Tibial artery (tissue), 4 donors: ENCODE measurements around the gene WDR7.

Experiments used
- DNase-seq, 2 donors: peaks; one replicate each; pipeline ENCODE4 v3.0.0-alpha.2; 2019
- H3K27ac ChIP-seq, 2 donors: fragments of 200-600 bp; sonication (generic) in 1 of 2; 1 replicate in 1 of 2; 2 replicates in 1 of 2; pipeline ENCODE4 v1.5.1; 2018 to 2019; ENCODE audit warnings: mild to moderate bottlenecking in 1 of 2
- H3K27me3 ChIP-seq, 2 donors: fragments of 200-600 bp; sonication (generic) in 1 of 2; one replicate each; pipeline versions ENCODE4 v1.5.1 to v1.6.0; 2016 to 2019
- H3K36me3 ChIP-seq, 3 donors: fragments of 200-600 bp; sonication (generic) in 2 of 3; one replicate each; pipeline ENCODE4 v1.5.1; 2016 to 2019; ENCODE audit warnings: mild to moderate bottlenecking in 2 of 3
- H3K4me1 ChIP-seq, 4 donors: fragments of 200-600 bp; sonication (generic) in 2 of 4; 1 replicate in 3 of 4; 2 replicates in 1 of 4; pipeline ENCODE4 v1.5.1; 2016 to 2019
- H3K4me3 ChIP-seq, 2 donors: fragments of 200-600 bp; sonication (generic) in 1 of 2; 1 replicate in 1 of 2; 2 replicates in 1 of 2; pipeline ENCODE4 v1.5.1; 2018 to 2019; ENCODE audit warnings: mild to moderate bottlenecking in 2 of 2
- H3K9me3 ChIP-seq, 3 donors: fragments of 200-600 bp; sonication (generic) in 1 of 3; one replicate each; pipeline ENCODE4 v1.5.1; 2016 to 2019
- intact Hi-C: fragments of 100-400 bp; cut with DNase I; formaldehyde crosslinking; loops from one replicate; pipeline ENCODE4 v1.15.0; 2023; ENCODE audit warnings: low total_unique reads
- TF ChIP-seq, protein P1 (sequence below), 2 experiments: fragments of 200-600 bp in 1 of 2; fragments of 450-650 bp in 1 of 2; IDR thresholded peaks; one replicate each; pipeline ENCODE4 v1.5.1; 2017 to 2019; ENCODE audit warnings: antibody characterized with exemption in 2 of 2, mild to moderate bottlenecking in 1 of 2, moderate library complexity in 1 of 2

The WDR7 gene

DNA sequence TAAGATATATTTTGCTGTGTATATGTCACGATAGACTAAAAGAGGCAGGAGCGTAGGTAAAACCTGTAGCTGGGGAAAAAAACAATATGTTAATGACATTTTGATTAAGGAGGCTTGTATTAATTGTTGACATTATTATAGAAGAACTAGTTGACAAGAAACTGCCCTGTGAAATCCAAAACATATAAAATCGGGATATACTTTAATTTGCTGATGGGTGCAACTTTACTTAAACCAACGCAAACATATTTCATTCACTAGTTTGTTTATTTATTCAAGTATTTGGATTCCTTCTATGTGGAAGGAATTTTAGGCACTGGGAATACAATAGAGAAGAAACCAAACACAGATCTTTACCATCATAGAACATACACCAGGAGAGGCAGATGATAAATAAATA, 8.0 kb downstream of the WDR7 start:
- no peak overlapping the region for H3K4me3 ChIP-seq

DNA sequence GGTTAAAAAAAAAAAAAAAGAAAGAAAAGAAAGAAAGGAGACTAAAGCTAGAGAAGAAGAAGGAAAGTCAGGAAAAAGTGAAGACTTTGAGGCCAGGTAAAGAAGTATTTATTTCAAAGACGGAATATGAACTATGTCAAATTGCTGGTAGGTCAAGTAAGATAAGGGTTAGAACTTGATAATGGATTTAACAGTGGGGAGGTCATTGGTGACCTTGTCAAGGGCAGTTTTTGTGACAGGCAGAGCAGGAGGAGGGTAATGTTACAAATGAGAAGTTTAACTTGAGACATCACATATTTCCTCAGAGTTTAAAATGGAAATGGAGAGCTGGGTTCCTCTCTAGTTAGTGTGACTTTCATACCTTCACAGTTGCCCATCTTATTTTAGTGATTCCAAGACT, 9.5 kb downstream of the WDR7 start:
- no peak for DNase-seq
- H3K4me3 ChIP-seq = no peak overlapping the region
- no peaks in the 10 kb centered on the region for H3K4me1 ChIP-seq
- no peak overlapping the region for H3K27ac ChIP-seq
- intact Hi-C loops = no loop called here
- no peaks in the 10 kb centered on the region for H3K27me3 ChIP-seq
- no peaks in the 10 kb centered on the region for H3K9me3 ChIP-seq
- TF ChIP-seq, protein P1, sequence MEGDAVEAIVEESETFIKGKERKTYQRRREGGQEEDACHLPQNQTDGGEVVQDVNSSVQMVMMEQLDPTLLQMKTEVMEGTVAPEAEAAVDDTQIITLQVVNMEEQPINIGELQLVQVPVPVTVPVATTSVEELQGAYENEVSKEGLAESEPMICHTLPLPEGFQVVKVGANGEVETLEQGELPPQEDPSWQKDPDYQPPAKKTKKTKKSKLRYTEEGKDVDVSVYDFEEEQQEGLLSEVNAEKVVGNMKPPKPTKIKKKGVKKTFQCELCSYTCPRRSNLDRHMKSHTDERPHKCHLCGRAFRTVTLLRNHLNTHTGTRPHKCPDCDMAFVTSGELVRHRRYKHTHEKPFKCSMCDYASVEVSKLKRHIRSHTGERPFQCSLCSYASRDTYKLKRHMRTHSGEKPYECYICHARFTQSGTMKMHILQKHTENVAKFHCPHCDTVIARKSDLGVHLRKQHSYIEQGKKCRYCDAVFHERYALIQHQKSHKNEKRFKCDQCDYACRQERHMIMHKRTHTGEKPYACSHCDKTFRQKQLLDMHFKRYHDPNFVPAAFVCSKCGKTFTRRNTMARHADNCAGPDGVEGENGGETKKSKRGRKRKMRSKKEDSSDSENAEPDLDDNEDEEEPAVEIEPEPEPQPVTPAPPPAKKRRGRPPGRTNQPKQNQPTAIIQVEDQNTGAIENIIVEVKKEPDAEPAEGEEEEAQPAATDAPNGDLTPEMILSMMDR (IDR thresholded peaks at IDR 0.05) = no peak
- H3K36me3 ChIP-seq = no peaks in the 10 kb centered on the region

More for the DNA sequence above, 8.0 kb downstream of the WDR7 start:
- no peaks in the 10 kb centered on the region for H3K4me1 ChIP-seq
- DNase-seq = no peak
- H3K36me3 ChIP-seq = no peaks in the 10 kb centered on the region
- no peak overlapping the region for H3K27ac ChIP-seq
- TF ChIP-seq, protein P1 (IDR thresholded peaks at IDR 0.05) = no peak
- no peaks in the 10 kb centered on the region for H3K27me3 ChIP-seq
- intact Hi-C loops = loop anchor here (10.0 kb wide), 1 partner anchor 1244 kb away; no protein-coding TSS in a partner anchor
- no peaks in the 10 kb centered on the region for H3K9me3 ChIP-seq

DNA sequence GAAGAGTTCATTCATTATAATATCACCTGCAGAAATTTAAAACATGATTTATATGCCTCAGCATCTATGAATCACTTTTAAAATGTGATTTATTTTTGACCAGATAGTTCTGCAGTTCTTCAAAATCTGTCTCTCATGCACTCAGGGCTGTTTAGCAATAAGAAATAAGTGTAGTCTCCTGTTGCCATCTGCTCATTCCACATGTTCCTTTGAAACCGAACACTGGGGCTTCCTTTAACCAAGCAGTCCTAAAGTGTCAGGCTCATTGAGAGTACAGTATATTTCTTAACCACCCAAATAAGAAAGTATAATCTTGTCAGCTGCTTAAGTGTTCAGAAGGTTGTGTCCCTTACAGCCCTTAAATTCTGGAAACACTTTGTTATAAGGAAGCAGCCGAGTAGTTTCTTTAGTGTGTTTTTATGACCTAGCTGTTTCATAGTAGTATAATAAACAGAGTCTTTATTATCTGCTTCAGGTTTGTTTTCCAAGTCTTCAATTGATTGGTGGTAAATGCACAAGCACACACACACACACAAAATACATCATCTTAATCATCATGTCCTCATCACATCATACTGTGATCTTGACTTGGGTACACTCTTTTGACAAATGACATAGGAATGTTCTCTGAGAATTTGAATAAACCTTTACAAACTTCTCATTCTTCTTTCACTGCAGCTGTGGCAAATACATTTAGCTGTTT, 10.4 kb downstream of the WDR7 start:
- intact Hi-C loops = no loop called here
- no peaks in the 10 kb centered on the region for H3K4me1 ChIP-seq

DNA sequence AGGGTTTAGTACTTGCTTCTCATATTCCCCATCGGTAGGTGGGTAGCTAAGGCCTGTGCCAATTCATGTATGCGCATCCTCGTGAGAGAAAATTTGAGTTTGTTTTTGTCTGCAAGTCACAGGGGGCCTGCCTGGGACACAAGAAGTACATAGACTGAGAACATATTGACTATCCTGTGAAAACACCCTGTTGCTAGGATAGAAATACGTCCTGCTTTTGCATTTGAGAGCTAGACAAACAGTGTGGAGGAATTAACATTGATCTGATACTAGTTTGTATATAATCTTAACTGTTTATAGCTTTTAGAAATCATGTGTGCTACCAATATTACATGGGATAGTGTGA, 10.9 kb downstream of the WDR7 start:
- no peaks in the 10 kb centered on the region for H3K27me3 ChIP-seq
- intact Hi-C loops = no loop called here
- no peak for DNase-seq
- H3K9me3 ChIP-seq = no peaks in the 10 kb centered on the region
- H3K27ac ChIP-seq = no peak overlapping the region
- no peak overlapping the region for H3K4me3 ChIP-seq
- TF ChIP-seq, protein P1 (IDR thresholded peaks at IDR 0.05) = no peak
- H3K36me3 ChIP-seq = no peaks in the 10 kb centered on the region
- H3K4me1 ChIP-seq = no peaks in the 10 kb centered on the region

More for the DNA sequence above, 10.4 kb downstream of the WDR7 start:
- no peaks in the 10 kb centered on the region for H3K27me3 ChIP-seq
- DNase-seq = no peak
- no peaks in the 10 kb centered on the region for H3K36me3 ChIP-seq
- no peaks in the 10 kb centered on the region for H3K9me3 ChIP-seq
- H3K27ac ChIP-seq = no peak overlapping the region
- no peak overlapping the region for H3K4me3 ChIP-seq
- TF ChIP-seq, protein P1 (IDR thresholded peaks at IDR 0.05) = no peak

DNA sequence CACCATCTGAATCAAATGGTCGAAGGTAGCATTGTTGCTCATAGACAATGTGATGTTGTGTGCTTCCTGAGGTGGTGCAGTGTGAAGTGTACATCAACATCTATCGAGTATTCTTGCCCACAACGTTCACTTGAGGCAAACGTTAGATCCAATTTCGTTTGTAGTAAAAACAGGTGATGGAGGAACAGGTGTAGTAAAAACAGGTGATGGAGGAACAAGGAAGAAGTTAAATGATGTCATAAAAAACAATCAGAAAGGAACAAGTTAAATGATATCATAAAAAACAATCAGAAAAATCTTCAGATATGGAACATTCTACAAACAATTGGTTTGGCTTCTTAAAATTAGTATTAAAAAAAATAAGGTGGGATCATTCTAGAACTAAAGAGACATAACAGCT, 11.3 kb downstream of the WDR7 start:
- H3K9me3 ChIP-seq = no peaks in the 10 kb centered on the region
- H3K27ac ChIP-seq = no peak overlapping the region
- TF ChIP-seq, protein P1 (IDR thresholded peaks at IDR 0.05) = no peak

DNA sequence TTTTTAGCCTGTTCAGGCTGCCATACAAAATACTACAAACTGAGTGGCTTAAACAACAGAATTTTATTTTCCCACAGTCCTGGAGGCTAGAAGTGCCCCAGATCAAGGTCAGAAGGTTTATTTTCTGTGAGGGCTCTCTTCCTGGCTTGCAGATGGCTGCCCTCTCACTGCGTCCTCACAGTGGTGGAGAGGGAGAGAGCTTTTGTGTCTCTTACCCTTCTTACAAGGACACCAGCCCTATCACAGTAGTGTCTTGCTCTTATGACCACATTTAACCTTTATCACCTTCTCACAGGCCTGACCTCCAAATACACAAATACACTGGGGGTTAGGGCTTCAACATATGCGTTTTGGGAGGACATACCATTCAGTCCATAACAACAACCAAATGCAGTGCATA, 11.7 kb downstream of the WDR7 start:
- DNase-seq = no peak
- intact Hi-C loops = no loop called here

More for the DNA sequence above, 11.3 kb downstream of the WDR7 start:
- H3K36me3 ChIP-seq = no peaks in the 10 kb centered on the region
- H3K27me3 ChIP-seq = no peaks in the 10 kb centered on the region
- no peak for DNase-seq
- intact Hi-C loops = no loop called here
- no peak overlapping the region for H3K4me3 ChIP-seq
- no peaks in the 10 kb centered on the region for H3K4me1 ChIP-seq

More for the DNA sequence above, 11.7 kb downstream of the WDR7 start:
- Histone ChIP-seq H3K4me1 (no peaks in the 10 kb centered on the region), H3K36me3 (no peaks in the 10 kb centered on the region), H3K9me3 (no peaks in the 10 kb centered on the region), H3K4me3 (no peak overlapping the region), H3K27ac (no peak overlapping the region), H3K27me3 (no peaks in the 10 kb centered on the region)
- TF ChIP-seq, protein P1 (IDR thresholded peaks at IDR 0.05) = no peak
